GM19351 (cell line): ENCODE data around the gene GPR84.

Source experiments
- ATAC-seq: cut with Tn5 transposase; IDR thresholded peaks from one replicate; pipeline ENCODE4 v1.9.1; 2021; ENCODE audit warnings: mild to moderate bottlenecking, moderate library complexity; ENCODE audit not compliant: unreplicated experiment

GPR84 gene

GRCh38 chr12:54375259-54375579 lies 10.9 kb upstream of the GPR84 start:
- no peak for ATAC-seq

GRCh38 chr12:54374562-54375258 lies 10.4 kb upstream of the GPR84 start:
- no peak for ATAC-seq

- no peak for ATAC-seq
These were observed 9.6 kb upstream of the GPR84 start for GRCh38 chr12:54373649-54374561.

- no peak for ATAC-seq
These were observed 8.0 kb upstream of the GPR84 start for GRCh38 chr12:54372113-54372806.

- no peak for ATAC-seq
These were observed 7.2 kb upstream of the GPR84 start for GRCh38 chr12:54371328-54372112.

GRCh38 chr12:54370171-54370730 lies 6.0 kb upstream of the GPR84 start:
- no peak for ATAC-seq

GRCh38 chr12:54369597-54370131 lies 5.4 kb upstream of the GPR84 start:
- no peak for ATAC-seq

- peak; percentile 84 for ATAC-seq
These were observed 4.7 kb upstream of the GPR84 start for GRCh38 chr12:54368709-54369596.

- peak; percentile 20 for ATAC-seq
These were observed 3.9 kb upstream of the GPR84 start for GRCh38 chr12:54368025-54368708.

- ATAC-seq = no peak
These were observed 668 bp downstream of the GPR84 start for GRCh38 chr12:54363618-54364017.

- ATAC-seq = no peak
These were observed 1.2 kb downstream of the GPR84 start for GRCh38 chr12:54363047-54363446.

GRCh38 chr12:54360717-54361456 lies 3.4 kb downstream of the GPR84 start:
- ATAC-seq = no peak

- no peak for ATAC-seq
These were observed 4.4 kb downstream of the GPR84 start for GRCh38 chr12:54359762-54360351.

- ATAC-seq = peak; percentile 99
These were observed 5.1 kb downstream of the GPR84 start for GRCh38 chr12:54358945-54359761.

GRCh38 chr12:54358191-54358944 lies 5.9 kb downstream of the GPR84 start:
- ATAC-seq = peak; percentile 31
